Mesenchymal stem cell (in vitro differentiated cells and primary cell): ENCODE results near the gene ST3GAL4.

Experiments used
- DNase-seq: peaks from one replicate; pipeline ENCODE4 v3.0.0-alpha.2; 2013
- H2AFZ ChIP-seq: one replicate; pipeline ENCODE4 v1.6.1; 2013; ENCODE audit warnings: low read depth, mild to moderate bottlenecking, control low read depth, inconsistent platforms, low read length, moderate library complexity
- H2AK5ac ChIP-seq: 2 replicates; pipeline ENCODE4 v1.6.1; 2013; ENCODE audit warnings: low read length, moderate library complexity, mild to moderate bottlenecking, inconsistent platforms; ENCODE audit not compliant: severe bottlenecking
- H2BK120ac ChIP-seq: one replicate; pipeline ENCODE4 v1.6.1; 2013; ENCODE audit warnings: low read depth, mild to moderate bottlenecking, inconsistent platforms, low read length, moderate library complexity
- H2BK12ac ChIP-seq, 2 experiments: one replicate each; pipeline ENCODE4 v1.6.1; 2013; ENCODE audit warnings: inconsistent platforms in 2 of 2, low read length in 2 of 2, mild to moderate bottlenecking in 2 of 2, moderate library complexity in 2 of 2, control low read depth in 1 of 2
- H2BK15ac ChIP-seq: one replicate; pipeline ENCODE4 v1.6.1; 2013; ENCODE audit warnings: mild to moderate bottlenecking, low read depth, inconsistent platforms; ENCODE audit not compliant: poor library complexity, severe bottlenecking
- H2BK5ac ChIP-seq: 2 replicates; pipeline ENCODE4 v1.6.1; 2013; ENCODE audit warnings: low read depth, mild to moderate bottlenecking, low read length, control low read depth, inconsistent platforms; ENCODE audit not compliant: poor library complexity, severe bottlenecking
- H3K14ac ChIP-seq, 2 experiments: one replicate each; pipeline ENCODE4 v1.6.1; 2013; ENCODE audit warnings: inconsistent platforms in 2 of 2, low read length in 2 of 2, control low read depth in 1 of 2, mild to moderate bottlenecking in 1 of 2, moderate library complexity in 1 of 2
- H3K18ac ChIP-seq, 2 experiments: one replicate each; pipeline ENCODE4 v1.6.1; 2013; ENCODE audit warnings: inconsistent platforms in 2 of 2, low read length in 2 of 2, control low read depth in 1 of 2, low read depth in 1 of 2, mild to moderate bottlenecking in 1 of 2
- H3K23ac ChIP-seq, 2 experiments: one replicate each; pipeline ENCODE4 v1.6.1; 2013; ENCODE audit warnings: inconsistent platforms in 2 of 2, low read length in 2 of 2, mild to moderate bottlenecking in 2 of 2, moderate library complexity in 2 of 2, control low read depth in 1 of 2
- H3K27ac ChIP-seq: 2 replicates; pipeline ENCODE4 v1.5.1; 2013; ENCODE audit warnings: mild to moderate bottlenecking, moderate library complexity, low read length, control low read depth, inconsistent platforms; ENCODE audit not compliant: poor library complexity, severe bottlenecking
- H3K27me3 ChIP-seq, 2 experiments: 2 replicates each; pipeline versions ENCODE4 v1.6.1 to v1.7.0; 2013; ENCODE audit warnings: low read length in 2 of 2, mild to moderate bottlenecking in 2 of 2, moderate library complexity in 2 of 2, control low read depth in 1 of 2, inconsistent platforms in 1 of 2; ENCODE audit not compliant: control insufficient read depth in 1 of 2, insufficient read depth in 1 of 2
- H3K36me3 ChIP-seq, 2 experiments: 2 replicates each; pipeline versions ENCODE4 v1.6.1 to v1.7.0; 2013; ENCODE audit warnings: low read length in 2 of 2, control low read depth in 1 of 2, inconsistent platforms in 1 of 2, low read depth in 1 of 2, mild to moderate bottlenecking in 1 of 2; ENCODE audit not compliant: insufficient read depth in 2 of 2, control insufficient read depth in 1 of 2
- H3K4ac ChIP-seq, 2 experiments: one replicate each; pipeline ENCODE4 v1.6.1; 2013; ENCODE audit warnings: inconsistent platforms in 2 of 2, low read length in 2 of 2, mild to moderate bottlenecking in 2 of 2, moderate library complexity in 2 of 2, control low read depth in 1 of 2, low read depth in 1 of 2
- H3K4me1 ChIP-seq: 2 replicates; pipeline ENCODE4 v1.6.1; 2013; ENCODE audit warnings: low read depth, low read length, control low read depth; ENCODE audit not compliant: control insufficient read depth, insufficient read depth
- H3K4me2 ChIP-seq: 2 replicates; pipeline ENCODE4 v1.6.1; 2013; ENCODE audit warnings: low read length, mild to moderate bottlenecking, inconsistent platforms; ENCODE audit not compliant: poor library complexity, severe bottlenecking
- H3K4me3 ChIP-seq, 2 experiments: 2 replicates each; pipeline versions ENCODE4 v1.5.1 to v1.7.0; 2013; ENCODE audit warnings: low read length in 2 of 2, mild to moderate bottlenecking in 2 of 2, control low read depth in 1 of 2, low read depth in 1 of 2; ENCODE audit not compliant: insufficient read depth in 1 of 2
- H3K79me1 ChIP-seq: replicated peaks from 2 replicates; pipeline ENCODE4 v1.6.1; 2013; ENCODE audit warnings: mild to moderate bottlenecking, control low read depth, low read length, inconsistent platforms; ENCODE audit not compliant: poor library complexity, severe bottlenecking
- H3K9ac ChIP-seq: 2 replicates; pipeline ENCODE4 v1.7.0; 2013; ENCODE audit warnings: mild to moderate bottlenecking, low read length, moderate library complexity
- H3K9me3 ChIP-seq: 2 replicates; pipeline ENCODE4 v1.7.0; 2013; ENCODE audit warnings: mild to moderate bottlenecking, low read length; ENCODE audit not compliant: control insufficient read depth
- H4K8ac ChIP-seq: one replicate; pipeline ENCODE4 v1.6.1; 2013; ENCODE audit warnings: inconsistent platforms, mild to moderate bottlenecking, low read length, moderate library complexity
- H4K91ac ChIP-seq: one replicate; pipeline ENCODE4 v1.6.1; 2013; ENCODE audit warnings: mild to moderate bottlenecking, low read length, inconsistent platforms
- WGBS: methylation state at CpG from one replicate; pipeline ENCODE4 v1.1.7; 2013; ENCODE audit warnings: mixed read lengths; 5-methylcytosine and 5-hydroxymethylcytosine counted together

Gene ST3GAL4

DNA sequence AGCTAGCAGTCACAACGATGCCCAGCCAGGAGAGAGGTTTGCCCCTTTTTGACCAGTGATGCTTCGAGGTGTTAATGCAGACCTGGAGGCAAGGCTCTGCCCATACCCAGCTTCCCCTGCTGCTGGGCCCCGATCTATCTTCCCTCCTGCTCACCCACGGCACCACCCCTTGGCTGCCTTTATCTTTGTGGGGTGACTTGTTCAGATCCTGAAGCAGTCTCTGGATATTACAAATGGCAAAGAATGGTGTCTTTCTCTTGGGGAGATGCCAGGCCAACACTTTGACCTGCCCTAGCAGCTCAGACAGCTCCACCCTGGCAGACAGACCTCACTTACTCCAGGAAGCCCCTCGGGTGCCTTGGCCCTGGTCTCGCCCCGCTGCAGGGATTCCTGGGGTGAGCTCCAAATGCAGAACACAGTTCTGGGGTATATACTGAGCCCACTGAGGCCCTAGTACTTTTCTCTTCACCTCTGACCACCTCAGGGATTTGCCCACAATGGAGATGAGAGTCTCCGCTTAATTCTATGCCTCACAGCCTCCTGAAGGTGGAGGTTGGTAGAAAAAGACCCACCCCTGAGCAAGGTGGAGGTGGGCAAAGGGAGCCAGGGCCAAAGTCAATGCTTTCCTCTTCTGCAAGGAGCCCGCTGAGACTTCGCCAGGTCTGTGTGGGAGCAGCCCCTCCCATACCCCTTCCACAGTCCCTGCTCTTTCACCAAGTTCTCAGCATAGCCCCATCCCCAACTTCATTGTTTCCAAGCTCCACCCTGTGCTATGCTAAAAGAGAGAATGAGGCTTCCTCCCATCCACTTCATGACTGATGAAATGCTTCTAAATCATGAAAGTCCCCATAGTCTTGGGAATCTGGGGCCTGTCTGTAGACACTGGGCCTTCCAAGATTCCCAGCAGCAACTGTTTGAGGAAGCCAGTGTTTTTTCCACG lies 11.1 kb upstream of the ST3GAL4 start:
- WGBS, result 98% methylated on average over 10 of the region's 11 CpGs
- H3K9ac ChIP-seq, result no peak overlapping the region
- H3K27ac ChIP-seq, result no peak overlapping the region

DNA sequence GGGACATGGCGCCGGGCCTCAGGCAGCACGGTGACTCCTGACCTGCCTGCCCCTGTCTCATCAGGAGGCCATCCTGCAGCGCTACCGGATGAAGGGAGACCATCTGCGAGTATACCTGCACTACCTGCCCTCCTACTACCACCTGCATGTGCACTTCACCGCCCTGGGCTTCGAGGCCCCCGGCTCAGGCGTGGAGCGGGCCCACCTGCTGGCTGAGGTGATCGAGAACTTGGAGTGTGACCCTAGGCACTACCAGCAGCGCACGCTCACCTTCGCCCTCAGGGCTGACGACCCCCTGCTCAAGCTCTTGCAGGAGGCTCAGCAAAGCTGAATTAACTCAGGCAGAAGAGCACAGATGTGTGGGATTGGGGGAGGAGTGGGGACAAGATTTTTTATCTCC lies 10.2 kb upstream of the ST3GAL4 start:
- Histone ChIP-seq H3K23ac (no peak overlapping the region), H3K14ac (peak overlapping the region in 1 of 2 experiments; percentile 73), H2BK120ac (peak overlapping the region; percentile 42)

More for the DNA sequence above, 11.1 kb upstream of the ST3GAL4 start:
- H2AFZ ChIP-seq, result no peak overlapping the region
- H2AK5ac ChIP-seq, result no peak overlapping the region
- H3K4me1 ChIP-seq, result peaks cover 28% of the 10 kb centered on the region
- peak overlapping the region in 1 of 2 experiments; percentile 57 for H2BK12ac ChIP-seq
- peaks cover 24 to 37% of the 10 kb centered on the region in 2 experiments for H3K36me3 ChIP-seq
- H3K9me3 ChIP-seq, result no peaks in the 10 kb centered on the region
- no peak overlapping the region for H3K14ac ChIP-seq
- H2BK120ac ChIP-seq, result no peak overlapping the region
- peaks cover 17% of the 10 kb centered on the region for H3K79me1 ChIP-seq
- peak overlapping the region; percentile 9 for H4K91ac ChIP-seq
- no peak overlapping the region for H2BK5ac ChIP-seq
- H3K4ac ChIP-seq, result no peak overlapping the region
- no peak for DNase-seq
- no peak overlapping the region for H3K4me2 ChIP-seq
- no peaks in the 10 kb centered on the region for H3K27me3 ChIP-seq
- H3K4me3 ChIP-seq, result no peak overlapping the region
- no peak overlapping the region for H3K23ac ChIP-seq
- no peak overlapping the region for H4K8ac ChIP-seq
- H2BK15ac ChIP-seq, result no peak overlapping the region
- H3K18ac ChIP-seq, result peak overlapping the region; percentile 6 to 49

DNA sequence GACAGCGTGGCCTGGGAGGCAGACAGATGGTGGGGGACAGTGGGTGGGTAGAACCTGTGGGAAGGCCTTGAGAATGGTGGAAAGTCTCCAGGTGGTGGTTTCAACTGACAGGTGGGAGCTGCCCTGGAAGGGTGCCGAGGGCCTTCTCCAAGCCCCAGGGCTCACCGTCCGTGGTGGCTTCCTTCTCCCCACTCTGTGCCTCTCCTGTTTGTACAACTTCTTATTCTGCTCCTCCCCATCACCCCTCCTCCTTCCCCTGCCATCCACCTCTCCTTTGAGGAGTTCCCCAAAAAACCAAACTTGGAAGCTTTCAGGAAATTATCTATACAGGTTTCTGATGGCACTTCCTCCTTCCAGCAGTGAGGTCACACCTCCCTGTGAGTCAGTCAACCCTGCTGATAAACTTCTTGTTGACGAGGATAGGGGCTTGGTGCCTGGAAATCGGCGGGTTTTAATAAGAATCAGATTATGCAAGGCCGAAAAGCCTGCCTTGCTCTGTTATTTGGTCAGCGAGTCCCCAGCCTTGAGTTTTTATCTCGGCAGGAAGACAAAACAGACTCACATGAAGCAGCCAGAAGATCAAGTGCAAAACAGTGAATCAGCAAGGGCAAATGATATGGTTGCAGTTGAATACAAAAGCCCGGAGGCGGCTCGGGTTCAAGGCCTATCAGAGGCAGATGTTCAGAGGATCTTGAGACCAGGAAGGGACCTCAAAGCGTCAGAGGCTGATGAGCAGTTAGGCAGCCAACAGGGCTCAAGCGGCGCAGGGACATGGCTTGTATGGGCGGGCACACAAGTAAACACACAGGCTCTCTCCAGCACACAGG lies 9.5 kb upstream of the ST3GAL4 start:
- Histone ChIP-seq H3K27me3 (no peaks in the 10 kb centered on the region), H2BK12ac (peak overlapping the region; percentile 49 to 81), H4K8ac (peak overlapping the region; percentile 75), H3K14ac (peak overlapping the region in 1 of 2 experiments; percentile 58), H2AFZ (no peak overlapping the region), H2AK5ac (no peak overlapping the region), H3K18ac (peak overlapping the region; percentile 40 to 52), H2BK120ac (peak overlapping the region; percentile 42), H3K4me2 (no peak overlapping the region), H3K36me3 (peaks cover 24 to 32% of the 10 kb centered on the region in 2 experiments), H3K4ac (peak overlapping the region; percentile 6 to 82), H3K4me3 (peak overlapping the region in 1 of 2 experiments; percentile 26), H4K91ac (peak overlapping the region; percentile 80), H3K23ac (no peak overlapping the region), H3K9ac (peak overlapping the region; percentile 77), H2BK15ac (no peak overlapping the region), H3K27ac (no peak overlapping the region), H2BK5ac (no peak overlapping the region), H3K9me3 (no peaks in the 10 kb centered on the region), H3K79me1 (peaks cover 25% of the 10 kb centered on the region), H3K4me1 (peaks cover 25% of the 10 kb centered on the region)
- DNase-seq, result peak; percentile 76
- 46% methylated on average over 17 of the region's 17 CpGs for WGBS

More for the DNA sequence above, 10.2 kb upstream of the ST3GAL4 start:
- peak overlapping the region in 1 of 2 experiments; percentile 52 for H3K18ac ChIP-seq
- peak overlapping the region in 1 of 2 experiments; percentile 15 for H3K4ac ChIP-seq
- no peak for DNase-seq
- no peak overlapping the region for H2AK5ac ChIP-seq
- no peak overlapping the region for H2BK5ac ChIP-seq
- no peak overlapping the region for H3K27ac ChIP-seq
- peak overlapping the region; percentile 17 to 65 for H2BK12ac ChIP-seq
- H3K4me1 ChIP-seq, result peaks cover 25% of the 10 kb centered on the region
- no peak overlapping the region for H2BK15ac ChIP-seq
- no peak overlapping the region for H3K4me2 ChIP-seq
- peak overlapping the region; percentile 77 for H3K9ac ChIP-seq
- peaks cover 24 to 32% of the 10 kb centered on the region in 2 experiments for H3K36me3 ChIP-seq
- no peaks in the 10 kb centered on the region for H3K27me3 ChIP-seq
- H3K4me3 ChIP-seq, result no peak overlapping the region
- peak overlapping the region; percentile 88 for H4K91ac ChIP-seq
- H2AFZ ChIP-seq, result no peak overlapping the region
- no peaks in the 10 kb centered on the region for H3K9me3 ChIP-seq
- WGBS, result 96% methylated on average over 14 of the region's 16 CpGs
- H3K79me1 ChIP-seq, result peaks cover 19% of the 10 kb centered on the region
- peak overlapping the region; percentile 19 for H4K8ac ChIP-seq
